ENCODE data around the gene GP1BA. TPM values are rescaled to one million over a fixed set of nuclear protein-coding genes. Genes with fewer than 3 reads are reported as not detected.

The GP1BA gene
- total RNA-seq, 1 donor from 2014 or later: not detected

DNA sequence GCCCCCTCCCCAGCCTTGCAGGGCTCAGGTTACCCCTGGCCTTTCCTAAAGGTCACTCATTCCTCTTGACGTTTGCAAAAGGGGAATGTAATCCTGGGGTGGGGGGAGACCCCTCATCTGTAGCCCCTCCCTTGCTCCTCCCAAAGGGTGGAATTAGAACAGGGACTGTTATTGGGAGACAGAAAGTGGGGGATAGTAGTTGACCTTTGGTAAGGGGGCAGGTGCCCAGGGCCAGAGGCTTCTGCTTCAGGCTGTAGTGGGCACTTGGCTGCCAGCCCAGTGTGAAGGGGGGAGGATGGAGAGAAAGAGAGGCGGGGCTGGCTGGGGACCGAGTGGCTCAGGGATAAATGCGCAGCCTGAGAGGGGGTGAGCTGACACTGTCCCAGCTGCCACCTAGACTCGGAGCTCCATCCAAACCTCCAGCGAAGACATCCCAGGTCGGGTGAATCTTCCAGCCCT lies 18.7 kb downstream of the GP1BA start, which contains the start of gene ENO3:
ENO3 (plus strand) TSS at position 374 of the 459 bp plus-strand sequence. CDS start 711 bp downstream, outside the sequence.
- intact Hi-C loops (cut with micrococcal nuclease): no loop called here

DNA sequence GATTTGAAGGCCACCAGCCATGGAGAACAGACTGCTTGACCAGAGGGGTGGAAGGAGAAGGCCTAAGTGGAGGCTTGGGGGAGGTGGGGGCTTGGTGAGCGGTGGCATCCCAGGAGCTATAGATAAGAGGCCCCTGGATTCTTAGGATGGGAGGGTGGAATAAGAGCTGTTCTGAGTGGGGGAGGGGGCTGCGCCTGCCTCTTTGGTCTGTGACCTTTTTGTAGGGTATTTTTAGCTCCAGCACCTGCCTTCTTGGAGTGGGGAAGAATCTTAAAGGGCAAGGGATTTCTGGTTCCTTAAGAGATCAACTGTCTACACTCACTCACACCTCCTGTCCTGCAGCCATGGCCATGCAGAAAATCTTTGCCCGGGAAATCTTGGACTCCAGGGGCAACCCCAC lies 19.4 kb downstream of the GP1BA start:
- Mint-ChIP-seq H3K36me3 (ENCODE audit: low read depth) (peaks cover 21% of the 10 kb centered on the region), H3K27me3 (ENCODE audit: low read depth) (no peaks in the 10 kb centered on the region), H3K4me3 (ENCODE audit: low read depth) (peak overlapping the region; percentile 88), H3K4me1 (ENCODE audit: low read depth) (peaks cover 18% of the 10 kb centered on the region), H3K27ac (peak overlapping the region; percentile 94), H3K9me3 (no peaks in the 10 kb centered on the region)
- intact Hi-C loops (cut with micrococcal nuclease): no loop called here
- DNase-seq (ENCODE audit: low spot score): no peak

More for the DNA sequence above, 18.7 kb downstream of the GP1BA start, which contains the start of gene ENO3:
- Mint-ChIP-seq H3K27ac (peak within 1 kb of the TSS; percentile 94), H3K4me3 (ENCODE audit: low read depth) (peak within 1 kb of the TSS; percentile 88), H3K9me3 (no peaks in the 10 kb centered on the region), H3K4me1 (ENCODE audit: low read depth) (peaks cover 20% of the 10 kb centered on the region), H3K36me3 (ENCODE audit: low read depth) (peaks cover 21% of the 10 kb centered on the region), H3K27me3 (ENCODE audit: low read depth) (no peaks in the 10 kb centered on the region)
- DNase-seq (ENCODE audit: low spot score): no peak

DNA sequence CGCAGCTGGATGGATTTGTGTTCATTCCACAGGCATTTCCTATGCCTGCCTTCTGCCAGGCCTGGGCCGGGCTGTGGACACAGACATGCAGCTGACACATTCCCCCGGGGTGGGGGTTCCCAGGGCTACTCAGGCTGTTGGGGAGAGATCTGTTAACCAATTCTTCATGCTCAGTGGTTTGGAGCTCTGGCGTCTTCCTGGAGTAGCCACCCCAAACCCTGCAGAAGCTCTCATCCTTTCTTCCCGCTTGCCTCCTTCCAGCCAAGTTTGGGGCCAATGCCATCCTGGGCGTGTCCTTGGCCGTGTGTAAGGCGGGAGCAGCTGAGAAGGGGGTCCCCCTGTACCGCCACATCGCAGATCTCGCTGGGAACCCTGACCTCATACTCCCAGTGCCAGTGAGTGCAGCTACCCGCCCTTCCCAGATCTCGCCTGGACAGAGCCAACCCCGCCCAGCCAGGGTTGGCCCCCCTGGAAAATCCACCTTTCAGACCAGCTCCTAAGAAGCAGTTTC lies 21.4 kb downstream of the GP1BA start:
- intact Hi-C loops (cut with micrococcal nuclease): no loop called here
- Mint-ChIP-seq H3K36me3 (ENCODE audit: low read depth) (peaks cover 16% of the 10 kb centered on the region), H3K27me3 (ENCODE audit: low read depth) (no peaks in the 10 kb centered on the region), H3K9me3 (no peaks in the 10 kb centered on the region), H3K27ac (no peak overlapping the region), H3K4me3 (ENCODE audit: low read depth) (no peak overlapping the region), H3K4me1 (ENCODE audit: low read depth) (peaks cover 16% of the 10 kb centered on the region)
- DNase-seq (ENCODE audit: low spot score): no peak

DNA sequence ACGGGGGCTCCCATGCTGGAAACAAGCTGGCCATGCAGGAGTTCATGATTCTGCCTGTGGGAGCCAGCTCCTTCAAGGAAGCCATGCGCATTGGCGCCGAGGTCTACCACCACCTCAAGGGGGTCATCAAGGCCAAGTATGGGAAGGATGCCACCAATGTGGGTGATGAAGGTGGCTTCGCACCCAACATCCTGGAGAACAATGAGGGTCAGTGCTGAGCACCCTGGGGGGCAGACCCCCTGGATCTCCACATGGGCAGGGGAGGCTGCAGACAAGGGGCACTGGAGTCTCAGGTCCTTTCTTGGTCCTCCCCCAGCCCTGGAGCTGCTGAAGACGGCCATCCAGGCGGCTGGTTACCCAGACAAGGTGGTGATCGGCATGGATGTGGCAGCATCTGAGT lies 23.0 kb downstream of the GP1BA start:
- Mint-ChIP-seq H3K9me3 (no peaks in the 10 kb centered on the region), H3K4me3 (ENCODE audit: low read depth) (no peak overlapping the region), H3K36me3 (ENCODE audit: low read depth) (peaks cover 27% of the 10 kb centered on the region), H3K27me3 (ENCODE audit: low read depth) (no peaks in the 10 kb centered on the region), H3K27ac (no peak overlapping the region), H3K4me1 (ENCODE audit: low read depth) (peaks cover 14% of the 10 kb centered on the region)
- intact Hi-C loops (cut with micrococcal nuclease): no loop called here
- no peak for DNase-seq (ENCODE audit: low spot score)

DNA sequence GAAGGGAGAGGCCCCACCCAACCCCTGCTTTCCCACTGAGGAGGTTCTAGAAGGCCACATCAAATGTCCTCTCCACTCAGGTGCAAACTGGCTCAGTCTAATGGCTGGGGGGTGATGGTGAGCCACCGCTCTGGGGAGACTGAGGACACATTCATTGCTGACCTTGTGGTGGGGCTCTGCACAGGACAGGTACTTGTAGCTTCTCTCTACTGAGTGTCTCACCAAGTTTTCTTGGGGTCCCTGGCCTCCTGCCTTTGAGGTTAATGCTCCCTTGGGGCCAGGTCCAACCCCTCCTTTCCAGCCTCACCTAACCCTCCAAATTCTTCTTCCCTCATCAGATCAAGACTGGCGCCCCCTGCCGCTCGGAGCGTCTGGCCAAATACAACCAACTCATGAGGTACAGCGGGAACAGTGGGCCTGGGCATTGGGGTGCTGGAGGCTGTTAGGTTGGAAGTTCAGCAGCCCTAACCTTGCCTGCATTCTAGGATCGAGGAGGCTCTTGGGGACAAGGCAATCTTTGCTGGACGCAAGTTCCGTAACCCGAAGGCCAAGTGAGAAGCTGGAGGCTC lies 24.5 kb downstream of the GP1BA start:
- no peak for DNase-seq (ENCODE audit: low spot score)
- Mint-ChIP-seq H3K4me3 (ENCODE audit: low read depth) (no peak overlapping the region), H3K9me3 (no peaks in the 10 kb centered on the region), H3K36me3 (ENCODE audit: low read depth) (peaks cover 34% of the 10 kb centered on the region), H3K27me3 (ENCODE audit: low read depth) (no peaks in the 10 kb centered on the region), H3K4me1 (ENCODE audit: low read depth) (peaks cover 4% of the 10 kb centered on the region), H3K27ac (no peak overlapping the region)
- intact Hi-C loops (cut with micrococcal nuclease): no loop called here

DNA sequence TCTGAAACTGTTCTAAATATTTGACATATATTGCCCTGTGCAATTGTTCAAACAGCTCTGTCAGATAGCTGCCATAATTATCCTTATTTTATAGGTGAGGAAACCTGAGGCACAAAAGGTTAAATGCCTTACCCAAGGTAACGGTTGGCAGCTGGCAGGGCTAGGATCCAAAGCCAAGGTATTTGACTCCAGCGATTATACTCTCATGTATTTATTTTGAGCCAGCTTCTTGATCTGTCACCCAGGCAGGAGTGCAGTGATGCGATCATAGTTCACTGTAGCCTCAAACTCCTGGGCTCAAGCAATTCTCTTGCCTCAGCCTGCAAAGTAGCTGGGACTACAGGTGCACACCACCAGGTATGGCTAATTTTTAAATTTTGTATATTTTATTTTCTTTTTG lies 26.0 kb downstream of the GP1BA start:
- Mint-ChIP-seq H3K4me3 (ENCODE audit: low read depth) (no peak overlapping the region), H3K9me3 (no peaks in the 10 kb centered on the region), H3K27ac (no peak overlapping the region), H3K36me3 (ENCODE audit: low read depth) (peaks cover 38% of the 10 kb centered on the region), H3K4me1 (ENCODE audit: low read depth) (peaks cover 4% of the 10 kb centered on the region), H3K27me3 (ENCODE audit: low read depth) (no peaks in the 10 kb centered on the region)
- intact Hi-C loops (cut with micrococcal nuclease): no loop called here
- DNase-seq (ENCODE audit: low spot score): no peak

DNA sequence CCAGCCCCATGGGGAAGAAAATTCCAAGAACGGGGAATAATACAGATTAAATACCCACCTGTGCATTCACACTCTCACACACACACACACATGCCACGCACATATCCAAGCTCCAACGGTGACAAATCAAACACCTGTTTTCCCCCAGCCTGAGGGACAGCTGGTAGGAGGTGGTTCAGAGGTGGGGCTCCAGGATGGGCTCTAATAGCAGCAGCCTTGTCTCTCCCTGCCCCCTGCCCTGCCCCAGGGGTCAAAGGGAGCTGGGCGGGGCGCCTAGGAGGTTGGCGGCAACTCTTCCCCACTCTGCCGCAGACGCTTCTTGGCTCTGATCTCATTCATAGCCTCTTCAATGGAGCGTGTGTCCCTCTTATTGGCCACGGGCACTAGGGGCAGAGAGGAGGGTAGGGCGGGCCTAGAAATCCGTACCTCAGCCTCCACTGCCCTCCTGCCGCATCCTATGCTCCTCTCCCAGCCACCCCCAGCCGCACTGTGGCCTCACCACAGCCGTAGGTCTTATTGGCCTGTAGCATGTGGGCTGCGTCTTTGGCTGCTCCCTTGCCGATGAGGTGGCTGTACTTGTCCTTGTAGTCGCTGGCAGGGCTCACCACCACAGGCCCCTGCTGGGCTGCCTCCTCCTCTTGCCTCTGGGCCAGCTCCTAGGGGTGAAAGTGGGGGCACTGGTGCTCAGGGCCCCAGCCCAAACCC lies 27.3 kb downstream of the GP1BA start:
- peaks cover 4% of the 10 kb centered on the region for H3K4me1 Mint-ChIP-seq (ENCODE audit: low read depth)
- H3K4me3 Mint-ChIP-seq (ENCODE audit: low read depth): no peak overlapping the region
- no peaks in the 10 kb centered on the region for H3K9me3 Mint-ChIP-seq
- peaks cover 40% of the 10 kb centered on the region for H3K36me3 Mint-ChIP-seq (ENCODE audit: low read depth)
- no peaks in the 10 kb centered on the region for H3K27me3 Mint-ChIP-seq (ENCODE audit: low read depth)
- no peak overlapping the region for H3K27ac Mint-ChIP-seq
- DNase-seq (ENCODE audit: low spot score): no peak
- intact Hi-C loops (cut with micrococcal nuclease): no loop called here

DNA sequence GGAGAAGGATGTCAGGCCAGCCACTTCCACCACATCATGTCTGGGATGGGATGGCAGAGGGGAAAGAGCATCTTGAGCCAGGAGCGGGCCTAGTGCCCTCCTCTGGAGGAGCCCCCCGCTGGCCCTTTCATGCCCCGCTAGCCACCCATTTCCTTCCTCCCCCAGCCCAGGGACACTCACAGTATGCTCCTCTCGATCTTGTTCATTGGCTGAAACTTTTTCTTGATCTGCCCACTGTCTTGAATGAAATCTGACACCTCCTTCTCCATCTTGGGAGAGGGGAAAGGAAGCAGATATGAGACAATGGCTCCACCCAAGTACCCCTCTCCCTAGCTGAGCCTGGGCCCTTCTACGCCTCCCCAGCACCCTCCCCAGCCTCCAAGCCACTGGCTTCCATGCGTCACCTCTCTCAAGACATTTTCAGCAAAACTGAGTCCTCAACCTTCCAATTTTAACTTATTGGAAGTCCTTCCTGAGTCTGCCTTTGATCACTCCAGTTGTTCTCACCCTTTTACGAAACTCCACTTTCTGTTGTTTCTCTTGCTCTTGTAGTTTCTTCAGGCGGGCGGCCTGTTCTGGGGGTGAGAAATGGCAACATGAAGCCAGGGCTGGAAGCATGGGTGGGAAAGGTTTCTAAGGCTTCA lies 28.3 kb downstream of the GP1BA start:
- Mint-ChIP-seq H3K36me3 (ENCODE audit: low read depth) (peaks cover 44% of the 10 kb centered on the region), H3K9me3 (no peaks in the 10 kb centered on the region), H3K27ac (peak overlapping the region; percentile 42), H3K4me3 (ENCODE audit: low read depth) (no peak overlapping the region), H3K4me1 (ENCODE audit: low read depth) (peaks cover 6% of the 10 kb centered on the region), H3K27me3 (ENCODE audit: low read depth) (no peaks in the 10 kb centered on the region)
- intact Hi-C loops (cut with micrococcal nuclease): no loop called here
- DNase-seq (ENCODE audit: low spot score): no peak

DNA sequence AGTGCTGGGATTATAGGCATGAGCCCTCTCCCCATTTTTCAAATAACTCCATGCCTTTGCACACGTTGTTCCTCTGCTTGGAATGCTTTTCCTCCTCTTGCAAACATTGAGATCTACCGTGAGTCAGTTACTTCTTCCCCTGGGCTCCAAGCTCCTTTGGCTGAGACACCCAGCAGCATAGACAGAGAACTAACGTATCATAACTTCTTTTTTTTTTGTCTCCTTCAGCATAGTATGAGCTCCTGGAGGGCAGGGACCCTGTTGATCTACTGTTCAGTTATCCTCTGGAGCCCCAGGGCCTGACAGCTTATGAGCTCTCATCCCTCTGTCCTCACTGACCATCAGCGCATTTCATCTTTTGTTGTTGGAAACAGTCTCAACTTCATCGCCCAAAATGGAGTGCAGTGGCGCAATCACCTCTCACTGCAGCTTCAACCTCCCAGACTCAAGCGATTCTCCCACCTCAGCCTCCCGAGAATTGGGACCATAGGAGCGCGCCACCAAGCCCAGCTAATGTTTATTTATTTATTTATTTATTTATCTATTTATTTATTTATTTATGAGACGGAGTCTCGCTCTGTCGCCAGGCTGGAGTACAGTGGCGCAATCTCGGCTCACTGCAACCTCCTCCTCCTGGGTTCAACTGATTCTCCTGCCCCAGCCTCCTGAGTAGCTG lies 33.4 kb downstream of the GP1BA start:
- H3K9me3 Mint-ChIP-seq: no peaks in the 10 kb centered on the region
- H3K27me3 Mint-ChIP-seq (ENCODE audit: low read depth): no peaks in the 10 kb centered on the region
- H3K4me1 Mint-ChIP-seq (ENCODE audit: low read depth): peaks cover 27% of the 10 kb centered on the region
- peaks cover 25% of the 10 kb centered on the region for H3K36me3 Mint-ChIP-seq (ENCODE audit: low read depth)
- intact Hi-C loops (cut with micrococcal nuclease): no loop called here
- H3K4me3 Mint-ChIP-seq (ENCODE audit: low read depth): peak overlapping the region; percentile 22
- no peak for DNase-seq (ENCODE audit: low spot score)
- H3K27ac Mint-ChIP-seq: no peak overlapping the region

DNA sequence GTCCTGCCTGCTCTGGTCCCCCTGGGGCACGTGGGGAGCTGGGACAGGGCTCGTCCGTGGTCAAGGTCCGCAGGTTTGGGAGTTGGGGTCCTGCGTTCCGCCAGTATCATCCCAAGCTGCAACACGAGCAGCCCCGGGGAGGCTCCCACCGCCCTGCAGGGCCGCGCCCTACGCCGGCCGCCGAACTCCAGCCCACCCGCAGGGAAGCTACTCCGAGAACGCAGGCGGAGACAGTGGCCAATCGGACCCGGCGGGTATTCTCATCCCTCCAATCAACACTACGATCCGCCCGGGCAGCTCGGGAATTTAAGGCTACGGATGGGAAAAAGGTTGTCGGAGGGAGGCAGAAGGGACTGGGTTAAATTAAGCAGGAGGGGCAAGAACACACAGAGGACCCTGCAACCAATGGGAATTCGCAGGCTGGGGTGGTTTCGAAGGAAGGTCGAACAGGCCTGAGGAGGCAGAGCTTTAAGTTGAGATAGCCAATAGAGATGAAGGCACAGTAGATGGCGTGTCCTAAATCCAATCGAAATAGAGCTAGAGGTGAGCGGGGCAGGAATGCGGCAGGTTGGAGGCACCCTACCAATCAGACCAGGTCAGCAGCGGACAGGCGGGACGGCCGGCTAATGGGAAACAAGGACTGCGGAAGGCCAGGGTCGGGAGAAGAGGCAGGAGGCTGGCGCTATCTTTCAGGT lies 34.9 kb downstream of the GP1BA start:
- no peaks in the 10 kb centered on the region for H3K9me3 Mint-ChIP-seq
- H3K4me1 Mint-ChIP-seq (ENCODE audit: low read depth): peaks cover 35% of the 10 kb centered on the region
- H3K27me3 Mint-ChIP-seq (ENCODE audit: low read depth): no peaks in the 10 kb centered on the region
- H3K27ac Mint-ChIP-seq: peak overlapping the region; percentile 72
- peak; percentile 97 for DNase-seq (ENCODE audit: low spot score)
- H3K36me3 Mint-ChIP-seq (ENCODE audit: low read depth): peaks cover 20% of the 10 kb centered on the region
- intact Hi-C loops (cut with micrococcal nuclease): loop anchor here (1.0 to 2.0 kb wide), 3 partner anchors 19 to 58 kb away; partner anchors contain the start of genes PFN1, RNF167 and SLC25A11
- no peak overlapping the region for H3K4me3 Mint-ChIP-seq (ENCODE audit: low read depth)

DNA sequence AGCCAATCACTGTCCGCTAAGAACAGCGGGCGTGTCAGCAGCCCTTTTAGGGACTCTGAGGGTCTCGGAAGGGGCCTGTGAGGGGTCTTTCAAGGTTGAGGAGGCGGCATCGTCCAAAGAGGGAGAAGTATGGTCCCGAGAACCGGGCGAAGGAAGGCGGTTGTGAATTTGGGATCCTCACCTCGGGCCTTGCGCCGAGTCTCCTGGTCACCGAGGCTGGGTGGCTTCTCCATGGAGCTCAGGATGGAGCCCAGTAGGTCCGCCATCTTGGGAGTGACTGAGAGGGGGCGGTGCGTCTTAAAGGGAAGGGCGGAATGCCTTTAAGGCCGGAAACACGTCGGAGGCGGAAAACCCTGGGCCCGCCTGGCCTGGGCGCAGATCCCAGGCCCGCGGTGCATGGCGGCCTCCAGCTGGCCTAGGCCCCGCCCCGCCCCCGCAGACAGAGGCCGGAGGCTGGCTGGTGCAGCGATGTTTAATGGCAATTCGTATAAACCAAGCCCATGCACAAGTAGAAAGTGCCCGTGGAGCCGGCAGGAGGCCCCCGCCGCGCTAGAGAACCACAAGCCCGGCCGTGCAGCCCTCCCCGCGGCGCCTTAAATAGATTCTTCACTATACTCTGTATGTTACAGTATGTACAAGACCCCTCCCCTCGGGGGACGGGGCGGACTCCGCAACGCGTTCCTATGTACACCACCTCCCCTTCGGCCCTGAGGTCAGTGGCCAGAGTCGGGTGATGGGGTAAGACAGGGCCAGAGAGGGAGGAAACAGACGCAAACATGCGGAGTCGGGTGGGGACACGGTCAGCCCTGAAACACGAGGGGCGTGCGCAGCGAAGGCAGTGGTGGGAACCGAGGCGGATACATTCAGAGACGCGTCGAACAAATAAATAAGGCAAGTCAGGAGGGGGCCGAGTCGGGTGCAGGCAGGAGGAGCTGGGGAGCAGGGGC lies 35.7 kb downstream of the GP1BA start, which contains the start of gene SPAG7:
SPAG7 (minus strand) TSS at position 279 of the 947 bp plus-strand sequence; CDS start at position 266, 13 bp downstream.
- no peaks in the 10 kb centered on the region for H3K27me3 Mint-ChIP-seq (ENCODE audit: low read depth)
- peaks cover 35% of the 10 kb centered on the region for H3K4me1 Mint-ChIP-seq (ENCODE audit: low read depth)
- peaks cover 26% of the 10 kb centered on the region for H3K36me3 Mint-ChIP-seq (ENCODE audit: low read depth)
- peak within 1 kb of the TSS; percentile 72 for H3K27ac Mint-ChIP-seq
- no peaks in the 10 kb centered on the region for H3K9me3 Mint-ChIP-seq
- DNase-seq (ENCODE audit: low spot score): peak; percentile 94
- H3K4me3 Mint-ChIP-seq (ENCODE audit: low read depth): no peak within 1 kb of the TSS
- intact Hi-C loops (cut with micrococcal nuclease): loop anchor here (1.0 to 2.0 kb wide), 4 partner anchors 19 to 59 kb away; partner anchors contain the start of genes CAMTA2, PFN1, RNF167 and SLC25A11
